Mesothelial cell of epicardium (in vitro differentiated cells): ENCODE data around the gene SAMD4B. TPM values are rescaled to one million over a fixed set of nuclear protein-coding genes. Genes with fewer than 3 reads are reported as not detected.

ENCODE experiments used
- DNase-seq, 2 experiments: peaks; one replicate each; pipeline ENCODE4 v3.0.0; 2021; ENCODE audit warnings: low spot score in 2 of 2; ENCODE audit not compliant: unreplicated experiment in 2 of 2
- H3K27ac Mint-ChIP-seq: 2 replicates; pipeline ENCODE4 v1.8.0; 2021; ENCODE audit warnings: mixed read lengths
- H3K27me3 Mint-ChIP-seq: 2 replicates; pipeline ENCODE4 v1.8.0; 2021; ENCODE audit warnings: low read depth, mixed read lengths
- H3K36me3 Mint-ChIP-seq: 2 replicates; pipeline ENCODE4 v1.8.0; 2021; ENCODE audit warnings: mixed read lengths
- H3K4me1 Mint-ChIP-seq: 2 replicates; pipeline ENCODE4 v1.8.0; 2021; ENCODE audit warnings: mixed read lengths
- H3K4me3 Mint-ChIP-seq: 2 replicates; pipeline ENCODE4 v1.8.0; 2021; ENCODE audit warnings: mild to moderate bottlenecking, moderate library complexity, mixed read lengths
- H3K9me3 Mint-ChIP-seq: 2 replicates; pipeline ENCODE4 v1.8.0; 2021; ENCODE audit warnings: mixed read lengths
- CTCF ChIP-seq: fragments of 200-600 bp; sonication (generic); IDR thresholded peaks from one replicate; pipeline ENCODE4 v1.5.0; 2021; ENCODE audit warnings: antibody characterized with exemption; ENCODE audit not compliant: unreplicated experiment
- total RNA-seq: library from RNA; stranded (reverse); gene quantifications from 3 replicates; pipeline ENCODE4 v1.2.1, GENCODE V29; 2021

Gene SAMD4B
- total RNA-seq, 1 donor from 2014 or later, result 128 TPM

GRCh38 chr19:39365531-39365930 is 23.3 kb downstream of the SAMD4B start:
- Mint-ChIP-seq H3K4me1 (no peaks in the 10 kb centered on the region), H3K27ac (no peak overlapping the region), H3K4me3 (no peak overlapping the region), H3K36me3 (peaks cover 36% of the 10 kb centered on the region), H3K27me3 (no peaks in the 10 kb centered on the region), H3K9me3 (no peaks in the 10 kb centered on the region)
- no peak for DNase-seq
- TF ChIP-seq CTCF, result no peak

GRCh38 chr19:39369200-39369599 is 27.0 kb downstream of the SAMD4B start:
- Mint-ChIP-seq H3K36me3 (peaks cover 39% of the 10 kb centered on the region), H3K27ac (no peak overlapping the region), H3K4me1 (no peaks in the 10 kb centered on the region), H3K4me3 (no peak overlapping the region), H3K9me3 (no peaks in the 10 kb centered on the region), H3K27me3 (no peaks in the 10 kb centered on the region)
- TF ChIP-seq CTCF, result no peak
- no peak for DNase-seq

GRCh38 chr19:39370735-39371134 is 28.5 kb downstream of the SAMD4B start:
- Mint-ChIP-seq H3K4me1 (no peaks in the 10 kb centered on the region), H3K27me3 (no peaks in the 10 kb centered on the region), H3K4me3 (no peak overlapping the region), H3K27ac (no peak overlapping the region), H3K9me3 (no peaks in the 10 kb centered on the region), H3K36me3 (peaks cover 42% of the 10 kb centered on the region)
- TF ChIP-seq CTCF, result no peak
- no peak for DNase-seq

- H3K36me3 Mint-ChIP-seq, result peaks cover 37% of the 10 kb centered on the region
- H3K27ac Mint-ChIP-seq, result peak overlapping the region; percentile 70
- no peaks in the 10 kb centered on the region for H3K4me1 Mint-ChIP-seq
- H3K4me3 Mint-ChIP-seq, result no peak overlapping the region
- H3K9me3 Mint-ChIP-seq, result no peaks in the 10 kb centered on the region
- DNase-seq, result no peak
- H3K27me3 Mint-ChIP-seq, result no peaks in the 10 kb centered on the region
- no peak for TF ChIP-seq CTCF
These were observed 30.0 kb downstream of the SAMD4B start for GRCh38 chr19:39372047-39372802.

GRCh38 chr19:39372941-39373340 is 30.7 kb downstream of the SAMD4B start:
- no peaks in the 10 kb centered on the region for H3K4me1 Mint-ChIP-seq
- H3K27me3 Mint-ChIP-seq, result no peaks in the 10 kb centered on the region
- peaks cover 37% of the 10 kb centered on the region for H3K36me3 Mint-ChIP-seq
- no peak for TF ChIP-seq CTCF
- no peaks in the 10 kb centered on the region for H3K9me3 Mint-ChIP-seq
- DNase-seq, result no peak
- H3K4me3 Mint-ChIP-seq, result no peak overlapping the region
- H3K27ac Mint-ChIP-seq, result peak overlapping the region; percentile 70

- no peak overlapping the region for H3K27ac Mint-ChIP-seq
- H3K27me3 Mint-ChIP-seq, result no peaks in the 10 kb centered on the region
- H3K4me3 Mint-ChIP-seq, result no peak overlapping the region
- H3K4me1 Mint-ChIP-seq, result no peaks in the 10 kb centered on the region
- no peaks in the 10 kb centered on the region for H3K9me3 Mint-ChIP-seq
- TF ChIP-seq CTCF, result no peak
- DNase-seq, result no peak
- H3K36me3 Mint-ChIP-seq, result peaks cover 32% of the 10 kb centered on the region
These were observed 33.7 kb downstream of the SAMD4B start for GRCh38 chr19:39375929-39376328.
